ELR (cell line): ENCODE data around the gene VGLL2.
"Not testable (repeated sequence)": the region's sequence is repeated elsewhere in the genome, so short reads cannot be mapped to it uniquely, and the experiment has no call there.

ENCODE experiments used
- DNase-seq: peaks from one replicate; pipeline ENCODE4 v3.0.0-alpha.2; 2015; ENCODE audit warnings: low read depth

VGLL2 gene

GRCh38 chr6:117265410-117266256, at the start of gene VGLL2:
VGLL2 (plus strand) TSS chr6:117265558; CDS start chr6:117265764, 206 bp downstream.
- DNase-seq, result peak; percentile 47

GRCh38 chr6:117222861-117223260, 42.5 kb upstream of the VGLL2 start:
- DNase-seq, result no peak

GRCh38 chr6:117226778-117227177, 38.6 kb upstream of the VGLL2 start:
- DNase-seq, result no peak

GRCh38 chr6:117227245-117227962, 38.0 kb upstream of the VGLL2 start:
- no peak for DNase-seq

GRCh38 chr6:117228202-117228601, 37.2 kb upstream of the VGLL2 start:
- no peak for DNase-seq

GRCh38 chr6:117229870-117230269, 35.5 kb upstream of the VGLL2 start:
- DNase-seq, result no peak

GRCh38 chr6:117231466-117231865, 33.9 kb upstream of the VGLL2 start:
- DNase-seq, result no peak

GRCh38 chr6:117232196-117232595, 33.2 kb upstream of the VGLL2 start:
- DNase-seq, result peak; percentile 40

GRCh38 chr6:117233145-117233544, 32.2 kb upstream of the VGLL2 start:
- DNase-seq, result peak; percentile 7

GRCh38 chr6:117237561-117237960, 27.8 kb upstream of the VGLL2 start:
- peak; percentile 74 for DNase-seq

- not testable (repeated sequence) for DNase-seq
Measured at GRCh38 chr6:117244571-117244970, 20.8 kb upstream of the VGLL2 start.

GRCh38 chr6:117244979-117245378, 20.4 kb upstream of the VGLL2 start:
- not testable (repeated sequence) for DNase-seq

GRCh38 chr6:117253785-117254184, 11.6 kb upstream of the VGLL2 start:
- no peak for DNase-seq

GRCh38 chr6:117262799-117263198, 2.6 kb upstream of the VGLL2 start:
- no peak for DNase-seq

GRCh38 chr6:117263353-117263927, 1.9 kb upstream of the VGLL2 start:
- DNase-seq, result no peak

- DNase-seq, result peak; percentile 11
Measured at GRCh38 chr6:117264369-117264691, 1.0 kb upstream of the VGLL2 start.

- peak; percentile 26 for DNase-seq
Measured at GRCh38 chr6:117264692-117265409, 507 bp upstream of the VGLL2 start.

- no peak for DNase-seq
Measured at GRCh38 chr6:117266257-117267053, 1.1 kb downstream of the VGLL2 start.

- DNase-seq, result no peak
Measured at GRCh38 chr6:117267054-117267347, 1.6 kb downstream of the VGLL2 start.

GRCh38 chr6:117267766-117268534, 2.6 kb downstream of the VGLL2 start:
- no peak for DNase-seq

GRCh38 chr6:117268924-117269323, 3.6 kb downstream of the VGLL2 start:
- no peak for DNase-seq
